NCI-H446 (cell line): ENCODE data around the gene FAT1.

ENCODE experiments used
- DNase-seq, 2 experiments: peaks; one replicate each; lab custom pipeline; 2025; lab: John Stamatoyannopoulos, UW

FAT1 gene

GRCh38 chr4:186725469-186726425, 2.1 kb upstream of the FAT1 start:
- DNase-seq, result no peak

GRCh38 chr4:186724864-186725468, 1.3 kb upstream of the FAT1 start:
- DNase-seq, result no peak

- DNase-seq, result no peak
Measured at GRCh38 chr4:186724058-186724863, 605 bp upstream of the FAT1 start.

GRCh38 chr4:186722796-186723291, 812 bp downstream of the FAT1 start:
- no peak for DNase-seq

GRCh38 chr4:186719925-186720694, 3.5 kb downstream of the FAT1 start:
- no peak for DNase-seq

GRCh38 chr4:186717556-186717955, 6.1 kb downstream of the FAT1 start:
- no peak for DNase-seq

GRCh38 chr4:186715077-186715476, 8.6 kb downstream of the FAT1 start:
- no peak for DNase-seq

GRCh38 chr4:186714006-186714675, 9.5 kb downstream of the FAT1 start:
- DNase-seq, result no peak

- no peak for DNase-seq
Measured at GRCh38 chr4:186712690-186713089, 11.0 kb downstream of the FAT1 start.

GRCh38 chr4:186710521-186711119, 13.0 kb downstream of the FAT1 start:
- DNase-seq, result no peak

- DNase-seq, result no peak
Measured at GRCh38 chr4:186709517-186709916, 14.1 kb downstream of the FAT1 start.

GRCh38 chr4:186708554-186708953, 15.1 kb downstream of the FAT1 start:
- no peak for DNase-seq

- DNase-seq, result no peak
Measured at GRCh38 chr4:186707996-186708395, 15.7 kb downstream of the FAT1 start.

GRCh38 chr4:186707574-186707973, 16.1 kb downstream of the FAT1 start:
- no peak for DNase-seq

GRCh38 chr4:186704057-186704456, 19.6 kb downstream of the FAT1 start:
- DNase-seq, result no peak

GRCh38 chr4:186703510-186703909, 20.1 kb downstream of the FAT1 start:
- no peak for DNase-seq

- DNase-seq, result no peak
Measured at GRCh38 chr4:186702940-186703339, 20.7 kb downstream of the FAT1 start.

- DNase-seq, result no peak
Measured at GRCh38 chr4:186702297-186702696, 21.4 kb downstream of the FAT1 start.

GRCh38 chr4:186701788-186702187, 21.9 kb downstream of the FAT1 start:
- DNase-seq, result no peak

GRCh38 chr4:186701273-186701672, 22.4 kb downstream of the FAT1 start:
- no peak for DNase-seq

GRCh38 chr4:186700746-186701145, 22.9 kb downstream of the FAT1 start:
- no peak for DNase-seq
